ENCODE results near the gene SH2D1B. TPM values are rescaled to one million over a fixed set of nuclear protein-coding genes. Genes with fewer than 3 reads are reported as not detected.

The SH2D1B gene
- total RNA-seq, 2 donors from 2014 or later: not detected

- Histone ChIP-seq H3K27me3 (no peaks in the 10 kb centered on the region), H3K4me1 (no peaks in the 10 kb centered on the region), H3K36me3 (replicated peaks in 1 of 2; ENCODE audit: insufficient read depth in 1 of 2, low read depth in 2 of 2) (no peaks in the 10 kb centered on the region), H3K9me3 (no peaks in the 10 kb centered on the region), H3K4me3 (no peak overlapping the region), H3K27ac (no peak overlapping the region)
- ATAC-seq: no peak
- no peak for DNase-seq
- intact Hi-C loops (cut with DNase I): loop anchor here (5.0 kb wide), 1 partner anchor 331 kb away; no protein-coding TSS in a partner anchor
- WGBS, 2 donors: 80 to 81% methylated on average over 4 to 5 of the region's 5 CpGs
- TF ChIP-seq, protein P1, sequence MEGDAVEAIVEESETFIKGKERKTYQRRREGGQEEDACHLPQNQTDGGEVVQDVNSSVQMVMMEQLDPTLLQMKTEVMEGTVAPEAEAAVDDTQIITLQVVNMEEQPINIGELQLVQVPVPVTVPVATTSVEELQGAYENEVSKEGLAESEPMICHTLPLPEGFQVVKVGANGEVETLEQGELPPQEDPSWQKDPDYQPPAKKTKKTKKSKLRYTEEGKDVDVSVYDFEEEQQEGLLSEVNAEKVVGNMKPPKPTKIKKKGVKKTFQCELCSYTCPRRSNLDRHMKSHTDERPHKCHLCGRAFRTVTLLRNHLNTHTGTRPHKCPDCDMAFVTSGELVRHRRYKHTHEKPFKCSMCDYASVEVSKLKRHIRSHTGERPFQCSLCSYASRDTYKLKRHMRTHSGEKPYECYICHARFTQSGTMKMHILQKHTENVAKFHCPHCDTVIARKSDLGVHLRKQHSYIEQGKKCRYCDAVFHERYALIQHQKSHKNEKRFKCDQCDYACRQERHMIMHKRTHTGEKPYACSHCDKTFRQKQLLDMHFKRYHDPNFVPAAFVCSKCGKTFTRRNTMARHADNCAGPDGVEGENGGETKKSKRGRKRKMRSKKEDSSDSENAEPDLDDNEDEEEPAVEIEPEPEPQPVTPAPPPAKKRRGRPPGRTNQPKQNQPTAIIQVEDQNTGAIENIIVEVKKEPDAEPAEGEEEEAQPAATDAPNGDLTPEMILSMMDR (IDR thresholded peaks at IDR 0.05): no peak
- no peak for TF ChIP-seq POLR2A (IDR thresholded peaks at IDR 0.05)
These were observed 23.3 kb downstream of the SH2D1B start for GRCh38 chr1:162388615-162389014.

DNA sequence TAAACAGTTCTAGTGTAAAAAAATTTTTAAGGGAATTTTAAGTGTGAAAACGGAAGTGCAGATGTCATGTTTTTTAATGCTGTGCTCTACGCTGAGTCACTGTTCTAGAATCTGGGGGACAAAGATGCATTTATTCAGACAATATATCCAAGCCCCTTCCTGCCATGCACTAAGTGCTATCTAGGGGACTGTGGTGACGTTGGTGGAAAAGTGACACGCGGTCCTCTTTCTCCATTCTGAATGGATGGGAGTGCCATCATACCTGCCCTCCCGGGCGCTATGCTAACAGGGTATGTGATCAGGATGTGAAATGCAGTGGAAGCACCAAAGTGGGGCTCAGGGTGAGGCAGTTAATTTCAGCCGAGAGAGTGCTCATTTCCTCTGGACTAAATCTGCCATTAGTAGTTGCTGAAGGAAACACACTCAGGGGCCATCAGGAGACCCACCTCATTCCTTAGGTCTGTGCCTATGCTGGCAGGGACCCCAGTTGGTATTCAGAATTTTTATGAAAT lies 23.8 kb downstream of the SH2D1B start:
- Histone ChIP-seq H3K36me3 (replicated peaks in 1 of 2; ENCODE audit: insufficient read depth in 1 of 2, low read depth in 2 of 2) (no peaks in the 10 kb centered on the region), H3K9me3 (no peaks in the 10 kb centered on the region), H3K4me3 (no peak overlapping the region), H3K27me3 (no peaks in the 10 kb centered on the region), H3K27ac (no peak overlapping the region), H3K4me1 (no peaks in the 10 kb centered on the region)
- 64 to 79% methylated on average over 8 of the region's 8 CpGs for WGBS, 2 donors
- TF ChIP-seq, protein P1 (IDR thresholded peaks at IDR 0.05): no peak
- no peak for TF ChIP-seq POLR2A (IDR thresholded peaks at IDR 0.05)
- intact Hi-C loops (cut with DNase I): loop anchor here (5.0 kb wide), 1 partner anchor 331 kb away; no protein-coding TSS in a partner anchor
- ATAC-seq (no peak), DNase-seq (no peak)

GRCh38 chr1:162387226-162388082 lies 24.5 kb downstream of the SH2D1B start:
- 75 to 76% methylated on average over 19 to 20 of the region's 20 CpGs for WGBS, 2 donors
- Histone ChIP-seq H3K4me3 (no peak overlapping the region), H3K27me3 (no peaks in the 10 kb centered on the region), H3K9me3 (no peaks in the 10 kb centered on the region), H3K27ac (no peak overlapping the region), H3K36me3 (replicated peaks in 1 of 2; ENCODE audit: insufficient read depth in 1 of 2, low read depth in 2 of 2) (no peaks in the 10 kb centered on the region), H3K4me1 (no peaks in the 10 kb centered on the region)
- DNase-seq (no peak), ATAC-seq (no peak)
- TF ChIP-seq, protein P1 (IDR thresholded peaks at IDR 0.05): no peak
- no peak for TF ChIP-seq POLR2A (IDR thresholded peaks at IDR 0.05)
- intact Hi-C loops (cut with DNase I): loop anchor here (5.0 kb wide), 1 partner anchor 330 kb away; no protein-coding TSS in a partner anchor

DNA sequence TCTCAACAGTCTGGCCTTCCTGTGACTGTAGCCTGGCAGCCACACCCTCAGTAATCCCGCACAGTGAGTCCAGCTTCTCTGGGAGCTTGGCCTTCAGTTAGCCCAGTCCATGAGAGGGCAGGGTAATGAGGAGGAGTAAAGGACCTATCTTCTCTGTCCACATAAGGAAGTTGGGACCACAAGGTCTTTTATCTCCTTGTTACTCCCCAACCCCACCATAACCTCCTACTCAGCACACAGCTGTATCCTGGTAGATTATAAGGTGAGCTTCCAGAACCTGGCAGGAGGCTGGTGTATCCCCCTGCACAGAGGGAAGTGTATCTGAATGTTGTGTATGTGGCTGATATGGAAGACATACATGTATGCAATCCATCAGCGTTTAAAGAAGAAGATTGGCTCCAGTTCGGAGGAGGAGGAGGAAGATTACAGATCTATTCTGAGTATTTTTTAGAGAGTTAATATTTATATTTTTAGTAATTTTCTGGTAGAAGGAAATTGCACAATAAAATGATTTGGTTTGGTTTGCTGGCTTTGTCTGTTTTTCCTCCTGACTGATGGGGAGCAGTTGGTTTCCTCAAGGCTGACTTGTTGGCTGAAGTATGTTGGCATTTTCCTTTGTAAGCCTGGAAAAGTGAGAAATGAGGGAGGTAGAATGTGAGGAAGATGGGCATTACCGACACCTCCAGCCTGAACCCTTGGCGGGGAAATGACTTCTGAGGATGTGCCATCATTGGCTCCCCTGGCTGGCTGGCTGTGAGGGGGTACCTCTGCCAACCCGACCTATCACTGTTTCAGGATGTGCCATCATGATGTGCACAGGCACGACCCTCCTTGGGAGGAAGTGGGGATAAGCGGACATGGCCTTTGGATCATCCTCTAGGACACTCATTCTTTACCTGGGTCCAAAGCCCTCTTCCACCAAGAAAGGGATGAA lies 25.4 kb downstream of the SH2D1B start:
- no peaks in the 10 kb centered on the region for H3K27me3 ChIP-seq
- ATAC-seq (no peak), DNase-seq (no peak)
- intact Hi-C loops (cut with DNase I): loop anchor here (5.0 kb wide), 1 partner anchor 329 kb away; no protein-coding TSS in a partner anchor
- H3K36me3 ChIP-seq (replicated peaks in 1 of 2; ENCODE audit: insufficient read depth in 1 of 2, low read depth in 2 of 2): no peaks in the 10 kb centered on the region
- H3K9me3 ChIP-seq: no peaks in the 10 kb centered on the region
- no peak overlapping the region for H3K27ac ChIP-seq
- 84 to 85% methylated on average over 8 of the region's 8 CpGs for WGBS, 2 donors
- no peaks in the 10 kb centered on the region for H3K4me1 ChIP-seq
- H3K4me3 ChIP-seq: no peak overlapping the region
- TF ChIP-seq POLR2A (IDR thresholded peaks at IDR 0.05): no peak
- TF ChIP-seq, protein P1 (IDR thresholded peaks at IDR 0.05): no peak

All from body of pancreas (tissue), 4 donors.